Endothelial cell of umbilical vein (primary cell): ENCODE data around the gene GPANK1. TPM values are rescaled to one million over a fixed set of nuclear protein-coding genes. Genes with fewer than 3 reads are reported as not detected.

Source experiments
- BruUV-seq: library from RNA; stranded (reverse); fragments of 400-500 nt; replicated peaks from 2 replicates; lab custom pipeline; 2021; lab: Mats Ljungman, UMichigan
- CTCF ChIA-PET: fragments of 300-600, 350-600 bp; sonication (Branson Sonifier 250); formaldehyde crosslinking; loops from one replicate; lab custom pipeline; 2021; ENCODE audit warnings: antibody characterized with exemption, inconsistent platforms; lab: Charles Lee
- POLR2A ChIA-PET: fragments of 300-600, 350-600 bp; sonication (Branson Sonifier 250); formaldehyde crosslinking; loops from one replicate; lab custom pipeline; 2021; ENCODE audit warnings: antibody characterized with exemption, inconsistent platforms; lab: Charles Lee
- DNase-seq: peaks from one replicate; pipeline ENCODE4 v3.0.0-alpha.2; 2011; ENCODE audit warnings: low read depth, low spot score
- FAIRE-seq: peaks from 2 replicates; lab custom pipeline; 2011; peaks lifted over from hg19 to GRCh38; lab: Jason Lieb, UNC
- H2AFZ ChIP-seq: 2 replicates; pipeline ENCODE4 v1.6.0; 2012; ENCODE audit warnings: low read depth, low read length, control low read depth, inconsistent platforms
- H3K27ac ChIP-seq: 2 replicates; pipeline ENCODE4 v1.5.1; 2011; ENCODE audit warnings: low read depth, mild to moderate bottlenecking, control low read depth, low read length, moderate library complexity; ENCODE audit not compliant: insufficient read depth
- H3K27me3 ChIP-seq, 2 experiments: 2 replicates each; pipeline versions ENCODE4 v1.6.0 to v1.6.1; 2011; ENCODE audit warnings: low read length in 2 of 2, mixed read lengths in 1 of 2; ENCODE audit not compliant: control insufficient read depth in 2 of 2, insufficient read depth in 2 of 2
- H3K36me3 ChIP-seq, 2 experiments: 2 replicates in 1 of 2; 3 replicates in 1 of 2; pipeline ENCODE4 v1.5.1; 2011; ENCODE audit warnings: low read length in 2 of 2, mild to moderate bottlenecking in 1 of 2, moderate library complexity in 1 of 2; ENCODE audit not compliant: control insufficient read depth in 2 of 2, insufficient read depth in 2 of 2; ENCODE audit errors: extremely low read depth in 1 of 2
- H3K4me1 ChIP-seq: 3 replicates; pipeline ENCODE4 v1.5.1; 2011; ENCODE audit warnings: mild to moderate bottlenecking, low read length; ENCODE audit not compliant: control insufficient read depth, insufficient read depth; ENCODE audit errors: extremely low read depth
- H3K4me2 ChIP-seq: 2 replicates; pipeline ENCODE4 v1.6.1; 2011; ENCODE audit warnings: low read length, control low read depth, mixed read lengths; ENCODE audit not compliant: insufficient read depth
- H3K4me3 ChIP-seq, 3 experiments: fragments of 200-600 bp in 1 of 3; sonication (generic), shearing (Covaris generic) in 1 of 3; replicated peaks in 1 of 3; 2 replicates each; pipeline ENCODE4 v1.5.1; 2011 to 2016; ENCODE audit warnings: control low read depth in 3 of 3, low read length in 3 of 3, mild to moderate bottlenecking in 2 of 3, inconsistent platforms in 1 of 3, low read depth in 1 of 3, moderate library complexity in 1 of 3; ENCODE audit not compliant: insufficient read depth in 1 of 3
- H3K79me2 ChIP-seq: 2 replicates; pipeline ENCODE4 v1.6.0; 2012; ENCODE audit warnings: low read length, inconsistent platforms; ENCODE audit not compliant: control insufficient read depth, insufficient read depth
- H3K9ac ChIP-seq: replicated peaks from 2 replicates; pipeline ENCODE3; 2011; ENCODE audit warnings: low read length, control low read depth; ENCODE audit not compliant: insufficient read depth; ENCODE audit errors: extremely low read depth
- H3K9me1 ChIP-seq: replicated peaks from 3 replicates; pipeline ENCODE4 v1.6.0; 2011; ENCODE audit warnings: mild to moderate bottlenecking, low read length; ENCODE audit not compliant: control insufficient read depth, insufficient read depth; ENCODE audit errors: extremely low read depth
- H3K9me3 ChIP-seq: replicated peaks from 2 replicates; pipeline ENCODE4 v1.5.1; 2012; ENCODE audit warnings: low read length, inconsistent platforms; ENCODE audit not compliant: control insufficient read depth, insufficient read depth
- H4K20me1 ChIP-seq: replicated peaks from 2 replicates; pipeline ENCODE3; 2011; ENCODE audit warnings: mild to moderate bottlenecking, low read length; ENCODE audit not compliant: control insufficient read depth, insufficient read depth; ENCODE audit errors: extremely low read depth
- CTCF ChIP-seq, 2 donors: IDR thresholded peaks; 1 replicate in 1 of 2; 2 replicates in 1 of 2; pipeline ENCODE4 v1.5.1; 2011; ENCODE audit warnings: low read length in 2 of 2, mild to moderate bottlenecking in 2 of 2, moderate library complexity in 2 of 2, control low read depth in 1 of 2, inconsistent platforms in 1 of 2, low read depth in 1 of 2; ENCODE audit not compliant: insufficient read depth in 1 of 2; ENCODE audit errors: extremely low read depth in 1 of 2
- EZH2 ChIP-seq: IDR thresholded peaks from 2 replicates; pipeline ENCODE4 v1.6.1; 2012; ENCODE audit warnings: borderline replicate concordance, low read depth, mild to moderate bottlenecking, moderate library complexity, low read length, inconsistent platforms; ENCODE audit not compliant: severe bottlenecking
- FOS ChIP-seq: IDR thresholded peaks from 2 replicates; pipeline ENCODE4 v1.6.1; 2011; ENCODE audit warnings: mild to moderate bottlenecking, low read length, moderate library complexity, borderline replicate concordance; ENCODE audit not compliant: insufficient read depth
- GATA2 ChIP-seq: IDR thresholded peaks from 2 replicates; pipeline ENCODE4 v1.7.0; 2011; ENCODE audit warnings: low read depth, mild to moderate bottlenecking, moderate library complexity, mixed read lengths, low read length; ENCODE audit not compliant: insufficient read length, insufficient read depth
- JUN ChIP-seq: IDR thresholded peaks from 2 replicates; pipeline ENCODE4 v1.6.1; 2011; ENCODE audit warnings: borderline replicate concordance, low read depth; ENCODE audit not compliant: insufficient read length, insufficient read depth
- MYC ChIP-seq: IDR thresholded peaks from one replicate; pipeline ENCODE4 v1.6.1; 2011; ENCODE audit warnings: mild to moderate bottlenecking, low read depth, low read length
- POLR2A ChIP-seq: IDR thresholded peaks from 2 replicates; pipeline ENCODE4 v1.6.1; 2012; ENCODE audit warnings: low read depth, mild to moderate bottlenecking, control low read depth, low read length
- POLR2AphosphoS5 ChIP-seq: IDR thresholded peaks from 2 replicates; pipeline ENCODE4 v1.6.1; 2012; ENCODE audit warnings: low read depth, mild to moderate bottlenecking, control low read depth, low read length, moderate library complexity; ENCODE audit not compliant: insufficient read depth
- dilution Hi-C: fragments of 300-500 bp; cut with MboI; formaldehyde crosslinking; loops from one replicate; pipeline ENCODE4 v1.15.0; 2019; ENCODE audit warnings: low sequenced_read_pairs; ENCODE audit not compliant: extremely low pct_ligation_motif_present
- intact Hi-C: fragments of 100-400 bp; cut with micrococcal nuclease; formaldehyde crosslinking; loops from one replicate; pipeline ENCODE4 v1.10.0; 2022
- polyA plus RNA-seq, 4 experiments: library from polyadenylated mRNA; depleted of rRNA in 3 of 4; stranded (reverse) in 3 of 4; unstranded in 1 of 4; fragments of >200 nt; gene quantifications; 2 replicates each; pipeline versions ENCODE4 v1.2.1 to v1.2.3, GENCODE V29; 2011 to 2012; ENCODE audit warnings: missing spikeins in 1 of 4
- total RNA-seq: library from RNA; stranded (reverse); gene quantifications from 2 replicates; pipeline ENCODE4 v1.2.3, GENCODE V29; 2021
- TF ChIP-seq, protein P1 (sequence below): IDR thresholded peaks from 2 replicates; pipeline ENCODE4 v1.6.1; 2011; ENCODE audit not compliant: insufficient read depth, insufficient read length

GPANK1 gene
- total and polyA plus RNA-seq, 2 donors (not counting 3 experiments of a cell fraction or from before 2014, with no cell fraction given): 12.6 to 17.5 TPM

DNA sequence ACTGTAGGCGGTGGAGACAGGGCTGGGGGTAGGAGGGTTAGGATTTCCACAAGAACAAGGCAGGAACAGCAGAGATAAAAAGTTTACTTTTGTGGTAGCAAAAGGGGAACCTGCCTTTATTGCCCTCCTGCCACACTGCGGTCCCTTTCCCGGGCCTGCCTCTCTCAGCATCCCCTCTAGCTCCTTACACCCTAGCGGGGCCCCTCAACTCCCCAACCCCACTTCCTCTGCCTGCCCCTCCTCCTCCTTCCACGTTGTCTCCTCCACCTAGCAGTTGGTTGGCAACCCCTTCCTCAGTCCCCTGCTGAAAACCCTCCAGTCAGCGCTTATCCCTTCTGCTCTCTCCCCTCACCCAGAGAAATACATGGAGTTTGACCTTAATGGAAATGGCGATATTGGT, 49.0 kb downstream of the GPANK1 start:
- ChIA-PET POLR2A (no interaction called here), CTCF (interaction anchor here (2.5 kb wide), 1 partner anchor 17 kb away, joined by 8 read pairs; no protein-coding TSS in a partner anchor)
- FAIRE-seq (no peak), DNase-seq (no peak)
- Histone ChIP-seq H3K9me1 (no peaks in the 10 kb centered on the region), H3K79me2 (peaks cover 2% of the 10 kb centered on the region), H3K9ac (no peak overlapping the region), H3K36me3 (no peaks in the 10 kb centered on the region), H3K27ac (no peak overlapping the region), H3K27me3 (peaks cover 0 to 3% of the 10 kb centered on the region in 2 experiments), H3K4me2 (no peak overlapping the region), H3K9me3 (no peaks in the 10 kb centered on the region), H4K20me1 (no peaks in the 10 kb centered on the region), H2AFZ (no peak overlapping the region), H3K4me3 (no peak overlapping the region), H3K4me1 (no peaks in the 10 kb centered on the region)
- intact Hi-C loops (no loop called here), dilution Hi-C loops (no loop called here)
- BruUV-seq: no TSS peak
- no peak for TF ChIP-seq MYC

DNA sequence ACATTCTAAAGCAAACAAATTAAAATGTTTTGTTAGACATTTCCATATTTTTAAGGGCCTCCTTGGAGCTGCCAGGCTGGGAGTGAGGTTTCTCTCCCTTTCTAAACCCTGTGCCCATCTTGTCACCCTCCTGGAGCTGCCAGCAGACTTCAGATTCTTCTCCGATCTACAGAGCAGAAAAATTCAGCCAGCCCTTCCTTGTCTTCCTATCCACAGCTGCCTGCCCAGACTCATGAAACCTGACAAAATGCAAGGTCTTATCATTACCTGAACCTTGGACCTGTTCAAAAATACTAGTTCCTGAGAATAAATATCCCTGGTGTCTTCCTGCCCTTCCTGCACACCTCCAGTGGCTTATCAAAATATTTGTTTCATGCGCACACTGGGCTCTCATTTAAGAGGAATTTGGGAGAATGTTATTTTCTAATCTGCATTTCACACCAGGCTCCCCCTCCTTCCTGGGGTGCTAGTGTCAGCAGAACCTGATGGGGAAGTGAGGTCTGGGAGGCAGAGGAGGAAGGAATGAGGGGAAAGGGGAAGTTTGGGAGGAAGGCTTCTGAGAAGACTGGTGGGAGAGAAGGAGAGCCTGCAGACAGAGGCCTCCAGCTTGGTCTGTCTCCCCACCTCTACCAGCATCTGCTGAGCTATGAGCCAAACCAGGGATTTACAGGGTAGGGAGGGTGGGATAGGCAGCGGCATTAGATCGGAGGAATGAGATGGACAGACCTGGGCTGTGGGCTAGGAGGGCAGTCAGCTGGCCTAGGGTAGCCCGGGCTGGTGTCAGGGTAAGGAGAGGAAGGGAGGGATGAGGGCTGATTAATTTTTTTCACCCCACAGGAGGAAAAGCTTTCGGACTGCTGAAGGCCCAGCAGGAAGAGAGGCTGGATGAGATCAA, 49.9 kb downstream of the GPANK1 start, which contains the start of gene AIF1:
TSS of gene AIF1 (plus strand) at position 551 of the 895 bp plus-strand sequence. CDS start at position 647, 96 bp downstream.
- Histone ChIP-seq H3K9me3 (no peaks in the 10 kb centered on the region), H3K4me1 (no peaks in the 10 kb centered on the region), H3K9me1 (no peaks in the 10 kb centered on the region), H3K27me3 (peaks cover 0 to 3% of the 10 kb centered on the region in 2 experiments), H3K27ac (no peak within 1 kb of the TSS), H4K20me1 (no peaks in the 10 kb centered on the region), H3K9ac (no peak within 1 kb of the TSS), H3K36me3 (no peaks in the 10 kb centered on the region), H2AFZ (no peak within 1 kb of the TSS), H3K4me2 (no peak within 1 kb of the TSS), H3K79me2 (no peaks in the 10 kb centered on the region), H3K4me3 (no peak within 1 kb of the TSS)
- TF ChIP-seq, protein P1, sequence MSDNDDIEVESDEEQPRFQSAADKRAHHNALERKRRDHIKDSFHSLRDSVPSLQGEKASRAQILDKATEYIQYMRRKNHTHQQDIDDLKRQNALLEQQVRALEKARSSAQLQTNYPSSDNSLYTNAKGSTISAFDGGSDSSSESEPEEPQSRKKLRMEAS: no peak
- no peak for TF ChIP-seq GATA2
- TF ChIP-seq MYC: no peak
- no peak for TF ChIP-seq POLR2A
- no peak for TF ChIP-seq CTCF (IDR thresholded peaks at IDR 0.05; ENCODE audit: extremely low read depth in 1 of 2, insufficient read depth in 1 of 2, low read depth in 1 of 2, low read length in 2 of 2)
- TF ChIP-seq JUN: no peak
- TF ChIP-seq EZH2: no peak
- TF ChIP-seq FOS: no peak
- TF ChIP-seq POLR2AphosphoS5: no peak
- FAIRE-seq: no peak
- dilution Hi-C loops (no loop called here), intact Hi-C loops (no loop called here)
- DNase-seq: no peak
- CTCF ChIA-PET: interaction anchor here (2.5 kb wide), 1 partner anchor 16 kb away, joined by 8 read pairs; no protein-coding TSS in a partner anchor
- POLR2A ChIA-PET: no interaction called here
- BruUV-seq: no TSS peak
